CD4-positive, CD25-positive, alpha-beta regulatory T cell (primary cell): ENCODE results near the gene SLC25A41. TPM values are rescaled to one million over a fixed set of nuclear protein-coding genes. Genes with fewer than 3 reads are reported as not detected.

ENCODE experiments used
- ATAC-seq, 2 donors: fragments of 150-1000 bp; cut with Tn5 transposase; one replicate each; pipeline ENCODE4 v1.10.0; 2021; ENCODE audit warnings: low read depth in 2 of 2, moderate number of reproducible peaks in 2 of 2, moderate library complexity in 1 of 2
- DNase-seq, 3 donors: peaks; one replicate each; pipeline versions ENCODE4 v3.0.0 to v3.0.0-alpha.2; 2012 to 2022; ENCODE audit warnings: mixed read lengths in 1 of 3
- H3K27ac ChIP-seq: one replicate; pipeline ENCODE4 v1.7.0; 2013; ENCODE audit warnings: mild to moderate bottlenecking, low read length; ENCODE audit not compliant: insufficient read depth, poor library complexity, severe bottlenecking
- H3K27me3 ChIP-seq: one replicate; pipeline ENCODE4 v1.7.0; 2013; ENCODE audit warnings: low read length; ENCODE audit not compliant: control insufficient read depth, insufficient read depth
- H3K36me3 ChIP-seq: one replicate; pipeline ENCODE4 v1.7.0; 2013; ENCODE audit warnings: mild to moderate bottlenecking, low read length, moderate library complexity; ENCODE audit not compliant: control insufficient read depth, insufficient read depth
- H3K4me1 ChIP-seq: 2 replicates; pipeline ENCODE4 v1.7.0; 2013; ENCODE audit warnings: mild to moderate bottlenecking, low read length; ENCODE audit not compliant: insufficient read depth, control insufficient read depth, poor library complexity, severe bottlenecking
- H3K4me3 ChIP-seq: one replicate; pipeline ENCODE4 v1.7.0; 2013; ENCODE audit warnings: low read depth, mild to moderate bottlenecking, low read length, moderate library complexity
- H3K9me3 ChIP-seq, 2 experiments: 1 replicate in 1 of 2; 2 replicates in 1 of 2; pipeline ENCODE4 v1.7.0; 2013; ENCODE audit warnings: low read length in 2 of 2, mild to moderate bottlenecking in 1 of 2, moderate library complexity in 1 of 2; ENCODE audit not compliant: control insufficient read depth in 2 of 2
- H3K27ac Mint-ChIP-seq, 3 donors: one replicate each; pipeline ENCODE4 v1.8.0; 2020 to 2022; ENCODE audit warnings: mild to moderate bottlenecking in 3 of 3, mixed read lengths in 3 of 3, moderate library complexity in 2 of 3
- H3K27me3 Mint-ChIP-seq: one replicate; pipeline ENCODE4 v1.8.0; 2022; ENCODE audit warnings: mild to moderate bottlenecking, mixed read lengths
- H3K36me3 Mint-ChIP-seq: one replicate; pipeline ENCODE4 v1.8.0; 2020; ENCODE audit warnings: mixed read lengths
- H3K4me1 Mint-ChIP-seq, 4 donors: one replicate each; pipeline ENCODE4 v1.8.0; 2020 to 2022; ENCODE audit warnings: mixed read lengths in 4 of 4, mild to moderate bottlenecking in 1 of 4
- H3K4me3 Mint-ChIP-seq, 4 donors: one replicate each; pipeline ENCODE4 v1.8.0; 2020 to 2022; ENCODE audit warnings: mild to moderate bottlenecking in 4 of 4, mixed read lengths in 4 of 4, moderate library complexity in 3 of 4
- H3K9me3 Mint-ChIP-seq, 7 donors: one replicate each; pipeline ENCODE4 v1.8.0; 2020 to 2022; ENCODE audit warnings: mixed read lengths in 7 of 7, mild to moderate bottlenecking in 3 of 7, moderate library complexity in 2 of 7
- polyA plus RNA-seq, 4 donors: library from polyadenylated mRNA; unstranded; fragments of 300-500 nt; fragmentation: Illumina TruSeq; gene quantifications; one replicate each; pipeline ENCODE4 v1.2.3, GENCODE V29; 2021
- total RNA-seq: library from RNA; stranded (reverse); gene quantifications from one replicate; pipeline ENCODE4 v1.2.3, GENCODE V29; 2022

Gene SLC25A41
- total and polyA plus RNA-seq, 5 donors from 2014 or later, result 0.24 to 0.42 TPM; not detected in 3

DNA sequence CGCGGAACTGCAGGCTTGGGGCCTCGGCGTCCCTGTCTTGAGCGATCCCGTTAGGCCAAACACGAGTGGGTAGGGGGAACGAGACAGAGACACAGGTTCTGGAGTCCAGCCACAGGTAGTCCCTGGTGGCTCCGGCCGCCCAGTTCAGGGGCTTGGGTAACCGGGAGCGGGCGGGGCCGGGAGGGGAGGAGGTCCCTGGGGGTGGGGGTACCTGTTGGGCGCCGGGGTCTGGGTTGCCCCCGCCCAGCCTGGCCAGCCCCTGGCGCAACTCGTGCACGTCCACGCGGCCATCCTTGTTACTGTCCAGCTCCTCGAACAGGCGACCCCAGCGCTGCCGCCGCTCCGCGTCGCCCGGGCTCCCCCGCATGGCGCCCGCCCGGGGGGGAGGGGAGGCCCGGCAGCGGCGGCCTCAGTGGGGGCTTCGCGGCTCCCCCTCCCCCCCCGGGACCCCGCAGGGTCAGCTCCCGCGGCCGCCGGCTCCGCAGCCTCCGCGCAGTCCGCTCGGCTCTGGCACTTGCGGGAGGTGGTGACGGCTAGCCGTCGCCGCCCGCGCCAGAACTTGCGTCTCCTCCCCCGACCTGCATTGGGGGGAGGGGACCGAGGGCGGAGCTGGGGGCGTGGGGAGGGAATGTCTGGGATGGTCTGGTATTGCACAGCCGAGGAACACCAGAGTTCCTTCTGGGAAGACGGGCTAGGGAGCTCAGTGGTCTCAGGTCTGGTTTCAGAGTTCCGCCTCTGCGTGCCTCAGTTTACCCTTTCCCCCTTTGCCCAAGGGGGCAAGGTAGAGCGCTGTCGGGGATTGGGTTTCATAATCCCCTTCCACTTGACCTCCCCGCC, 25.9 kb upstream of the SLC25A41 start, which contains the start of gene SLC25A23:
Gene SLC25A23, minus strand, starts transcription at position 531 of the 837 bp plus-strand sequence. Its CDS starts 164 bp downstream, at position 367.
- Mint-ChIP-seq H3K9me3 (peaks cover 0 to 9% (median 1%) of the 10 kb centered on the region in 7 donors), H3K4me1 (peaks cover 5 to 33% (median 18%) of the 10 kb centered on the region in 4 donors), H3K27me3 (peaks cover 4% of the 10 kb centered on the region), H3K36me3 (peaks cover 14% of the 10 kb centered on the region), H3K27ac (peak within 1 kb of the TSS; percentile 27 to 93 (median 91)), H3K4me3 (peak within 1 kb of the TSS; percentile 94 to 98 (median 96))
- no peak for ATAC-seq
- Histone ChIP-seq H3K9me3 (peaks cover 2 to 10% of the 10 kb centered on the region in 2 experiments), H3K36me3 (no peaks in the 10 kb centered on the region), H3K27ac (peak within 1 kb of the TSS; percentile 84), H3K27me3 (no peaks in the 10 kb centered on the region), H3K4me1 (peaks cover 29% of the 10 kb centered on the region), H3K4me3 (peak within 1 kb of the TSS; percentile 87)
- DNase-seq, result peak in 2 of 3 donors; percentile 55 to 74

DNA sequence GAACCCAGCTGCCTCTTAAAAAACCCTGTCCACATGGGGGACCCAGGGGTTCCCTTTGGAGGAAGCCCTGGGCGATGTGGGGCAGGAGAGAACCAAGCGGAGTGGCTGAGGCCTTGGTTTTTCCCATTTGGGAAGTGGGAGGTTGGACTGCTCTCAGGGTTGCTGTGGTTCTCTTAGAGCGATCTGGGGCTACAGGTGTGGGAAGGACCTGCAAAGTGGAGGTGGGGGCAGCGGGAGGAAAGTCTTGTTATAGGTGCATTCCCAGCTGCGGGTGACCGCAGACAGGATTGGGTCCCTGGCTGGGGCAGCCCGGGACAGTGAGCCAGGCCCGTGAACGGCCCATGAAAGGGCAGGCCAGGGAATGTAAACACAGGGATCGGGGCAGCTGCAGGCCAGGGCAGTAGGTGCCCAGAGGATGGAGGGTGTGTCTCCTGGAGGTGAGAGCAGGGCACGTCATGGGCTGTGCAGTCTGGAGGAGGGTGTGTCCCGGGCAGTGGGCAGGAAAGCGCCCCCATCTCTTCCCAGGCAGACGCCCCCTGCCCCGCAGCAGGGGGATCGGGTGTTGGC, 25.2 kb upstream of the SLC25A41 start:
- DNase-seq, result no peak
- H3K27me3 ChIP-seq, result no peaks in the 10 kb centered on the region
- peaks cover 2 to 17% of the 10 kb centered on the region in 2 experiments for H3K9me3 ChIP-seq
- H3K36me3 Mint-ChIP-seq, result peaks cover 20% of the 10 kb centered on the region
- no peak for ATAC-seq
- peak overlapping the region; percentile 90 to 92 (median 90) for H3K4me3 Mint-ChIP-seq
- peaks cover 4% of the 10 kb centered on the region for H3K27me3 Mint-ChIP-seq
- H3K4me1 ChIP-seq, result peaks cover 22% of the 10 kb centered on the region
- no peak overlapping the region for H3K27ac ChIP-seq
- peaks cover 0 to 13% (median 1%) of the 10 kb centered on the region in 7 donors for H3K9me3 Mint-ChIP-seq
- peaks cover 4% of the 10 kb centered on the region for H3K36me3 ChIP-seq
- H3K27ac Mint-ChIP-seq, result peak overlapping the region in 2 of 3 donors; percentile 75 to 86
- H3K4me1 Mint-ChIP-seq, result peaks cover 5 to 33% (median 16%) of the 10 kb centered on the region in 4 donors
- no peak overlapping the region for H3K4me3 ChIP-seq

- H3K27ac Mint-ChIP-seq, result peak overlapping the region; percentile 43 to 86 (median 75)
- peaks cover 5 to 33% (median 16%) of the 10 kb centered on the region in 4 donors for H3K4me1 Mint-ChIP-seq
- ATAC-seq (no peak), DNase-seq (no peak)
- Histone ChIP-seq H3K27ac (no peak overlapping the region), H3K36me3 (peaks cover 4% of the 10 kb centered on the region), H3K27me3 (no peaks in the 10 kb centered on the region), H3K4me1 (peaks cover 20% of the 10 kb centered on the region), H3K9me3 (peaks cover 2 to 22% of the 10 kb centered on the region in 2 experiments), H3K4me3 (no peak overlapping the region)
- H3K27me3 Mint-ChIP-seq, result peaks cover 4% of the 10 kb centered on the region
- H3K36me3 Mint-ChIP-seq, result peaks cover 24% of the 10 kb centered on the region
- peaks cover 0 to 16% (median 2%) of the 10 kb centered on the region in 7 donors for H3K9me3 Mint-ChIP-seq
- H3K4me3 Mint-ChIP-seq, result peak overlapping the region; percentile 90 to 92 (median 90)
Measured at GRCh38 chr19:6457958-6458694, 24.6 kb upstream of the SLC25A41 start.

DNA sequence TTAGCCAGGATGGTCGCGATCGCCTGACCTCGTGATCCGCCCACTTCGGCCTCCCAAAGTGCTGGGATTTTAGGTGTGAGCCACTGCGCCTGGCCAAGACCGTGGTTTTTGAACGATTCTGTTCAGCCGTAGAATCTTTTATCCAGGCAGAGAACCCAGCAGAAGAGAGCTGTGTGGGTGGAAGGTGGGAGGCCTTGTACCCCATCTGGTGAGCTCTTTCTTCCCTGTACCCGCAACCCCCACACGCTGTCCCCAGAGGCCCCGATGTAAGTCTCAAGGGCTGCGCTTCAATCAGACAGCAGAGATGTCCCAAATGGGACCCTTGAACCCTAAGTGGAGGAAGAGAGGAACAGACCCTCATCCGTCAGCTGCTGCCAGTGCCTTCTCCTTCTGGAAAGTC, 22.4 kb upstream of the SLC25A41 start:
- H3K36me3 Mint-ChIP-seq, result peaks cover 29% of the 10 kb centered on the region
- H3K4me1 ChIP-seq, result peaks cover 20% of the 10 kb centered on the region
- H3K9me3 ChIP-seq, result peaks cover 2 to 22% of the 10 kb centered on the region in 2 experiments
- H3K4me1 Mint-ChIP-seq, result peaks cover 5 to 22% (median 13%) of the 10 kb centered on the region in 4 donors
- DNase-seq, result no peak
- peak overlapping the region in 1 of 3 donors; percentile 48 for H3K27ac Mint-ChIP-seq
- H3K27me3 ChIP-seq, result no peaks in the 10 kb centered on the region
- peaks cover 4% of the 10 kb centered on the region for H3K27me3 Mint-ChIP-seq
- no peak for ATAC-seq
- H3K9me3 Mint-ChIP-seq, result peaks cover 0 to 16% (median 2%) of the 10 kb centered on the region in 7 donors
- peak overlapping the region in 1 of 4 donors; percentile 24 for H3K4me3 Mint-ChIP-seq
- H3K4me3 ChIP-seq, result no peak overlapping the region
- no peak overlapping the region for H3K27ac ChIP-seq
- peaks cover 4% of the 10 kb centered on the region for H3K36me3 ChIP-seq

GRCh38 chr19:6453951-6454565, 20.5 kb upstream of the SLC25A41 start:
- peaks cover 4% of the 10 kb centered on the region for H3K36me3 ChIP-seq
- DNase-seq (no peak), ATAC-seq (no peak)
- peaks cover 7% of the 10 kb centered on the region for H3K4me1 ChIP-seq
- no peak overlapping the region for H3K4me3 ChIP-seq
- peaks cover 0 to 16% (median 2%) of the 10 kb centered on the region in 7 donors for H3K9me3 Mint-ChIP-seq
- H3K27ac Mint-ChIP-seq, result no peak overlapping the region
- peaks cover 0 to 16% (median 6%) of the 10 kb centered on the region in 4 donors for H3K4me1 Mint-ChIP-seq
- peaks cover 32% of the 10 kb centered on the region for H3K36me3 Mint-ChIP-seq
- no peak overlapping the region for H3K4me3 Mint-ChIP-seq
- no peaks in the 10 kb centered on the region for H3K27me3 ChIP-seq
- H3K27me3 Mint-ChIP-seq, result peaks cover 4% of the 10 kb centered on the region
- H3K9me3 ChIP-seq, result peaks cover 2 to 22% of the 10 kb centered on the region in 2 experiments
- no peak overlapping the region for H3K27ac ChIP-seq

- Mint-ChIP-seq H3K36me3 (peaks cover 32% of the 10 kb centered on the region), H3K27me3 (no peaks in the 10 kb centered on the region), H3K9me3 (peaks cover 0 to 16% (median 2%) of the 10 kb centered on the region in 7 donors), H3K4me1 (peaks cover 0 to 5% (median under 1%) of the 10 kb centered on the region in 4 donors), H3K27ac (no peak overlapping the region), H3K4me3 (peak overlapping the region in 1 of 4 donors; percentile 47)
- peaks cover 2 to 22% of the 10 kb centered on the region in 2 experiments for H3K9me3 ChIP-seq
- no peak overlapping the region for H3K4me3 ChIP-seq
- DNase-seq, result no peak
- no peak for ATAC-seq
- no peak overlapping the region for H3K27ac ChIP-seq
- no peaks in the 10 kb centered on the region for H3K27me3 ChIP-seq
- H3K36me3 ChIP-seq, result peaks cover 4% of the 10 kb centered on the region
- no peaks in the 10 kb centered on the region for H3K4me1 ChIP-seq
Measured at GRCh38 chr19:6452899-6453298, 19.3 kb upstream of the SLC25A41 start.

- Mint-ChIP-seq H3K4me3 (no peak overlapping the region), H3K27me3 (no peaks in the 10 kb centered on the region), H3K36me3 (peaks cover 32% of the 10 kb centered on the region), H3K4me1 (peaks cover 0 to 3% (median 0%) of the 10 kb centered on the region in 4 donors), H3K27ac (no peak overlapping the region), H3K9me3 (peaks cover 0 to 16% (median 2%) of the 10 kb centered on the region in 7 donors)
- no peak overlapping the region for H3K27ac ChIP-seq
- ATAC-seq (no peak), DNase-seq (no peak)
- H3K9me3 ChIP-seq, result peaks cover 2 to 22% of the 10 kb centered on the region in 2 experiments
- H3K4me3 ChIP-seq, result no peak overlapping the region
- H3K27me3 ChIP-seq, result no peaks in the 10 kb centered on the region
- H3K36me3 ChIP-seq, result peaks cover 4% of the 10 kb centered on the region
- no peaks in the 10 kb centered on the region for H3K4me1 ChIP-seq
Measured at GRCh38 chr19:6452223-6452614, 18.7 kb upstream of the SLC25A41 start.
